ENCODE results near the gene CHERP. TPM values are rescaled to one million over a fixed set of nuclear protein-coding genes. Genes with fewer than 3 reads are reported as not detected.

CHERP gene
- total RNA-seq, 2 experiments from 2014 or later = 47.1 to 48.2 TPM

GRCh38 chr19:16519230-16519687 is 23.0 kb downstream of the CHERP start:
- H3K4me3 ChIP-seq (ENCODE audit: low read length) = no peak overlapping the region
- H3K9me3 Mint-ChIP-seq = no peaks in the 10 kb centered on the region
- ATAC-seq (ENCODE audit: poor library complexity) (no peak), DNase-seq (no peak)
- H3K27me3 ChIP-seq (ENCODE audit: control insufficient read depth in 1 of 2, insufficient read depth in 2 of 2, low read length in 2 of 2) = no peaks in the 10 kb centered on the region
- H3K27ac Mint-ChIP-seq = no peak overlapping the region
- no peaks in the 10 kb centered on the region for H3K9me3 ChIP-seq (ENCODE audit: control insufficient read depth in 1 of 2, insufficient read depth in 1 of 2, low read length in 2 of 2)
- ChIA-PET CTCF (no interaction called here), POLR2A (no interaction called here)
- H3K36me3 ChIP-seq (ENCODE audit: insufficient read depth, low read length) = peaks cover 66% of the 10 kb centered on the region
- no peaks in the 10 kb centered on the region for H3K4me1 Mint-ChIP-seq (ENCODE audit: low read depth)
- H3K27ac ChIP-seq (ENCODE audit: low read depth in 1 of 2, low read length in 2 of 2) = no peak overlapping the region
- H3K36me3 Mint-ChIP-seq (ENCODE audit: low read depth) = peaks cover 65% of the 10 kb centered on the region
- H3K4me3 Mint-ChIP-seq = no peak overlapping the region
- H3K4me1 ChIP-seq (ENCODE audit: insufficient read depth, low read length) = peaks cover 10% of the 10 kb centered on the region
- intact Hi-C loops (cut with DNase I, micrococcal nuclease) = no loop called here
- TF ChIP-seq CTCF (IDR thresholded peaks at IDR 0.05) = no peak
- H3K27me3 Mint-ChIP-seq = no peaks in the 10 kb centered on the region

- no peak for TF ChIP-seq CTCF (IDR thresholded peaks at IDR 0.05)
- H3K4me1 ChIP-seq (ENCODE audit: insufficient read depth, low read length) = peaks cover 10% of the 10 kb centered on the region
- no peak overlapping the region for H3K4me3 Mint-ChIP-seq
- H3K27me3 Mint-ChIP-seq = no peaks in the 10 kb centered on the region
- no peak overlapping the region for H3K4me3 ChIP-seq (ENCODE audit: low read length)
- no peak overlapping the region for H3K27ac Mint-ChIP-seq
- H3K36me3 ChIP-seq (ENCODE audit: insufficient read depth, low read length) = peaks cover 60% of the 10 kb centered on the region
- H3K9me3 Mint-ChIP-seq = no peaks in the 10 kb centered on the region
- ChIA-PET POLR2A (interaction anchor here (0.6 kb wide), 1 partner anchor 68 kb away, joined by 3 read pairs; no protein-coding TSS in a partner anchor), CTCF (no interaction called here)
- H3K36me3 Mint-ChIP-seq (ENCODE audit: low read depth) = peaks cover 59% of the 10 kb centered on the region
- no peak overlapping the region for H3K27ac ChIP-seq (ENCODE audit: low read depth in 1 of 2, low read length in 2 of 2)
- ATAC-seq (ENCODE audit: poor library complexity) (no peak), DNase-seq (no peak)
- no peaks in the 10 kb centered on the region for H3K4me1 Mint-ChIP-seq (ENCODE audit: low read depth)
- no peaks in the 10 kb centered on the region for H3K27me3 ChIP-seq (ENCODE audit: control insufficient read depth in 1 of 2, insufficient read depth in 2 of 2, low read length in 2 of 2)
- H3K9me3 ChIP-seq (ENCODE audit: control insufficient read depth in 1 of 2, insufficient read depth in 1 of 2, low read length in 2 of 2) = no peaks in the 10 kb centered on the region
- intact Hi-C loops (cut with DNase I, micrococcal nuclease) = no loop called here
Observed at GRCh38 chr19:16518483-16519229, 23.6 kb downstream of the CHERP start.

DNA sequence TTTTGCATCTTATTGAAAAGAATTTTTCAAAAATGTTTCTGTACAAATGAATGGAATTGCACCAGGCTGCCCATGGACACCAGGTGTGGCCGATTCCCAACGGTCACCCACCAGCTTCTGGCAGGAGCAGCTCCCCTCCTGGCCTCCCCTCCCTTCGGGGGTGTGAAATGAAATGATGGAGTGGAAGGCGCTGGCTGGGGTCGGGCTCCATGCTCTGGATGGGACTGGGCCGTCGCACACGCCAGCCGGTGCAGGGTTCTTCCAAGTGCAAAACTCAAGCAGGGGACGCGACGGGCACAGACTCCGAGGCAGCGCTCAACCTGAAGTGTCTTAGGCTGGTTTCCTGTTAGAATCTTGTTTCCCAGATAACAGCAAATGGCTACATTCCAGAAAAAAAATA is 24.2 kb downstream of the CHERP start:
- Mint-ChIP-seq H3K9me3 (no peaks in the 10 kb centered on the region), H3K4me3 (no peak overlapping the region), H3K27ac (no peak overlapping the region), H3K4me1 (ENCODE audit: low read depth) (no peaks in the 10 kb centered on the region), H3K36me3 (ENCODE audit: low read depth) (peaks cover 54% of the 10 kb centered on the region), H3K27me3 (no peaks in the 10 kb centered on the region)
- intact Hi-C loops (cut with DNase I, micrococcal nuclease) = no loop called here
- H3K4me3 ChIP-seq (ENCODE audit: low read length) = no peak overlapping the region
- H3K36me3 ChIP-seq (ENCODE audit: insufficient read depth, low read length) = peaks cover 54% of the 10 kb centered on the region
- POLR2A ChIA-PET = interaction anchor here (0.6 kb wide), 1 partner anchor 69 kb away, joined by 3 read pairs; no protein-coding TSS in a partner anchor
- no peaks in the 10 kb centered on the region for H3K9me3 ChIP-seq (ENCODE audit: control insufficient read depth in 1 of 2, insufficient read depth in 1 of 2, low read length in 2 of 2)
- no peak overlapping the region for H3K27ac ChIP-seq (ENCODE audit: low read depth in 1 of 2, low read length in 2 of 2)
- H3K4me1 ChIP-seq (ENCODE audit: insufficient read depth, low read length) = peaks cover 10% of the 10 kb centered on the region
- no peak for TF ChIP-seq CTCF (IDR thresholded peaks at IDR 0.05)
- DNase-seq (no peak), ATAC-seq (ENCODE audit: poor library complexity) (no peak)
- H3K27me3 ChIP-seq (ENCODE audit: control insufficient read depth in 1 of 2, insufficient read depth in 2 of 2, low read length in 2 of 2) = no peaks in the 10 kb centered on the region
- CTCF ChIA-PET = no interaction called here

Data from CD4-positive, alpha-beta T cell (primary cell).